Activated CD4-positive, alpha-beta memory T cell treated with anti-CD3 and anti-CD28 coated beads for 36 hours (primary cell): Measurements from ENCODE around the gene ARFGAP1. TPM values are rescaled to one million over a fixed set of nuclear protein-coding genes. Genes with fewer than 3 reads are reported as not detected.
"Not testable (repeated sequence)": the region's sequence is repeated elsewhere in the genome, so short reads cannot be mapped to it uniquely, and the experiment has no call there.

Source experiments
- CTCF ChIA-PET: fragments of 350-600 bp; sonication (Branson Sonifier 250); formaldehyde crosslinking; loops from one replicate; lab custom pipeline; 2021; ENCODE audit warnings: antibody characterized with exemption, inconsistent platforms; lab: Charles Lee
- POLR2A ChIA-PET: fragments of 350-600 bp; sonication (Branson Sonifier 250); formaldehyde crosslinking; loops from one replicate; lab custom pipeline; 2021; ENCODE audit warnings: antibody characterized with exemption; lab: Charles Lee
- DNase-seq: peaks from one replicate; pipeline ENCODE4 v3.0.0-alpha.2; 2020
- H3K27ac Mint-ChIP-seq: one replicate; pipeline ENCODE4 v1.8.0; 2021; ENCODE audit warnings: mixed read lengths
- H3K27me3 Mint-ChIP-seq: one replicate; pipeline ENCODE4 v1.8.0; 2021; ENCODE audit warnings: mixed read lengths
- H3K36me3 Mint-ChIP-seq: one replicate; pipeline ENCODE4 v1.8.0; 2021; ENCODE audit warnings: mixed read lengths
- H3K4me1 Mint-ChIP-seq: one replicate; pipeline ENCODE4 v1.8.0; 2021; ENCODE audit warnings: low read depth, mixed read lengths
- H3K4me3 Mint-ChIP-seq: one replicate; pipeline ENCODE4 v1.8.0; 2021; ENCODE audit warnings: mild to moderate bottlenecking, mixed read lengths
- H3K9me3 Mint-ChIP-seq: one replicate; pipeline ENCODE4 v1.8.0; 2021; ENCODE audit warnings: mixed read lengths
- intact Hi-C: fragments of 100-400 bp; cut with micrococcal nuclease; formaldehyde crosslinking; loops from one replicate; pipeline ENCODE4 v1.15.1; 2023
- microRNA-seq: library from miRNA; unstranded; fragments of <30 nt; microRNA quantifications from one replicate; pipeline ENCODE4 v1.2.0, GENCODE V29; 2022; ENCODE audit warnings: borderline number of aligned reads, borderline microRNAs expressed, borderline replicate concordance
- total RNA-seq, 2 experiments: library from RNA; stranded (reverse); gene quantifications; one replicate each; pipeline ENCODE4 v1.2.3, GENCODE V29; 2021

The ARFGAP1 gene
- total RNA-seq, 2 experiments from 2014 or later = 68.4 to 72.4 TPM

- CTCF ChIA-PET = no interaction called here
- intact Hi-C loops = no loop called here
- H3K4me1 Mint-ChIP-seq = peaks cover 3% of the 10 kb centered on the region
- H3K4me3 Mint-ChIP-seq = no peak overlapping the region
- no peak for DNase-seq
- POLR2A ChIA-PET = no interaction called here
- no peak overlapping the region for H3K27ac Mint-ChIP-seq
- peaks cover 15% of the 10 kb centered on the region for H3K27me3 Mint-ChIP-seq
- H3K9me3 Mint-ChIP-seq = peaks cover 9% of the 10 kb centered on the region
- H3K36me3 Mint-ChIP-seq = peaks cover 2% of the 10 kb centered on the region
Measured at GRCh38 chr20:63331741-63332400, 59.3 kb downstream of the ARFGAP1 start.

DNA sequence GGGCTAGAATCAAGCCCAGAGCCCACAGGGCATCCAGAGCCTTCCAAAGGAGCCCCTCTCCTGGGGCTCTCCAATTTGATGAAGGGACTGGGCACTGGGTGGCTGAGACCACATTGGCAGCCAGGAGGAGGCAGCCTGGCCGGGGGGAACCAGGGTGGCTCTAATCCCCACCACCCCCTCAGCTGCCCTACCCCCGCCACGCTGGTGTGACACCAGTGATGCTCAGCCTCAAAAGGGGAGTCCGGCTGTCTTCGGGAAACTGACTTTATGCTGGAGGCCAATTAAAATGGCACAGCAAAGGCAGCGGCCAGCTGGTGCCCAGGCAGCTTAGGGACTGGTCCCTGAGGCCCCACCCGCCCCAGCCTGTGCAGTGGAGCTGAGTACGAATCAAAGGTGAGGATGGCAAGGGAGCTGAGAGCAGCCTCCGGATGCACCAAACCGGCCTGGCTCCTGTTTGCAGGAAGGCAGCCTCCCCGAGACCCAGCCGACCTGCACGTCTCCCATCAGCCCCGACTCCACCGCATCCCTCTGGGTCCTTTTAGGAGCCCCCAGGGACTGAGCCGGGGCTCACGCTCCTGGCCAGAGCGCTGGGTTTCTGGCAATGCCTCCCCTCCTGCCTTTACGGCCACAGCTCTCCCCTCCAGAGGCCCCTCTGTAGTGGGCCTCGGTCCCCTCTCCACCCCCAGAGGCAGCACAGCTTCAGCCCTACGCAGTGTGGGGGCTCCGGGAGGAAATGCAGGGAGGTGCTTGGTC, 60.1 kb downstream of the ARFGAP1 start:
- DNase-seq = no peak
- H3K27ac Mint-ChIP-seq = no peak overlapping the region
- H3K9me3 Mint-ChIP-seq = peaks cover 9% of the 10 kb centered on the region
- H3K4me1 Mint-ChIP-seq = no peaks in the 10 kb centered on the region
- ChIA-PET CTCF (no interaction called here), POLR2A (no interaction called here)
- no peak overlapping the region for H3K4me3 Mint-ChIP-seq
- intact Hi-C loops = no loop called here
- peaks cover 21% of the 10 kb centered on the region for H3K27me3 Mint-ChIP-seq
- peaks cover 2% of the 10 kb centered on the region for H3K36me3 Mint-ChIP-seq

DNA sequence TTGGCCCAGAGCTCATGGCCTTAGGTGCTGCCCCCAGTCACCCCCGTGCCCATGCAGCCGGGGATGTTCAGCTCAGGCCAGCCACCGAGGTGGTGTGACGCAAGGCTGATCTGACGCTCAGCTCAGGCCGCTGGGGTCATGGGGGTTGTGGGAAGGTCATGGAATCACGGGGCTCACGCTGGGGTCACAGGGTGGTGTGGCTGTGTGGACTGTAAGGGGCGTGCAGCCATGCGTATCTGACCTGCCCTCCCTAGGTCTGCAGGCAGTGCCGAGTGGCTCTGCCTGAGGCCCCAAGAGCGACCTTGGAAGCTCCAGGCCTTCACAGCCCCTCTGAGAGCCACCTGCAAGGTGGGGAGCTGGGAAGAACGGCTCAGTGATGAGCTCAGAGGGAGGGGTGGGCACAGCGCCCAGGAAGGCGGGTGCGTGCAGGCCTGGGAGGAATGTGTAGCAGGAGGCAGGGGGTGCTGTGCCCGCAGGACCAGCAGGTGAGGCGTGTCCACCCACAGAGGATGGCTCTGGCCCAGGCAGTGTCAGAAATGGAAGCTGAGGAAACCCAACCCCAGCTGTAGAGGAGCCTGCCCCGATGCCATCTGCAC, 60.7 kb downstream of the ARFGAP1 start:
- DNase-seq = no peak
- Mint-ChIP-seq H3K27me3 (peaks cover 21% of the 10 kb centered on the region), H3K27ac (no peak overlapping the region), H3K36me3 (peaks cover 2% of the 10 kb centered on the region), H3K4me1 (no peaks in the 10 kb centered on the region), H3K4me3 (no peak overlapping the region), H3K9me3 (peaks cover 9% of the 10 kb centered on the region)
- CTCF ChIA-PET = no interaction called here
- intact Hi-C loops = no loop called here
- POLR2A ChIA-PET = no interaction called here

GRCh38 chr20:63334356-63334755, 61.7 kb downstream of the ARFGAP1 start:
- Mint-ChIP-seq H3K4me3 (no peak overlapping the region), H3K27ac (no peak overlapping the region), H3K4me1 (no peaks in the 10 kb centered on the region), H3K27me3 (peaks cover 21% of the 10 kb centered on the region), H3K36me3 (peaks cover 2% of the 10 kb centered on the region), H3K9me3 (peaks cover 10% of the 10 kb centered on the region)
- DNase-seq = no peak
- intact Hi-C loops = no loop called here
- ChIA-PET CTCF (no interaction called here), POLR2A (no interaction called here)

DNA sequence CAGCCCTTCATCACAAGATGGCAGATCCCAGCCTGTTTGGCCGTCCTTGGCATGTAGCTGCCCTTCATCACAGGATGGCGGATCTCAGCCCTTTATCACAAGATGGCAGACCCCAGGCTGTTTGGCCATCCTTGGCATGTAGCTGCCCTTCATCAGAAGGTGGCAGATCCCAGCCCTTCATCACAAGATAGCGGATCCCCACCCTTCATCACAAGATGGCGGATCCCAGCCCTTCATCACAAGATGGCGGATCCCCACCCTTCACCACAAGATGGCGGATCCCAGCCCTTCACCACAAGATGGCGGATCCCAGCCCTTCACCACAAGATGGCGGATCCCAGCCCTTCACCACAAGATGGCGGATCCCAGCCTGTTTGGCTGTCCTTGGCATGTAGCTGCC, 62.4 kb downstream of the ARFGAP1 start:
- H3K27ac Mint-ChIP-seq, CTCF ChIA-PET, POLR2A ChIA-PET, H3K36me3 Mint-ChIP-seq, intact Hi-C loops, H3K4me3 Mint-ChIP-seq, H3K4me1 Mint-ChIP-seq, DNase-seq: not testable (repeated sequence)
- Mint-ChIP-seq H3K27me3 (peaks cover 21% of the 10 kb centered on the region), H3K9me3 (peaks cover 13% of the 10 kb centered on the region)

- H3K36me3 Mint-ChIP-seq = peaks cover 2% of the 10 kb centered on the region
- peaks cover 21% of the 10 kb centered on the region for H3K27me3 Mint-ChIP-seq
- intact Hi-C loops = no loop called here
- H3K4me1 Mint-ChIP-seq = no peaks in the 10 kb centered on the region
- H3K9me3 Mint-ChIP-seq = peaks cover 13% of the 10 kb centered on the region
- ChIA-PET CTCF (no interaction called here), POLR2A (no interaction called here)
- DNase-seq = no peak
- H3K27ac Mint-ChIP-seq = no peak overlapping the region
- no peak overlapping the region for H3K4me3 Mint-ChIP-seq
Measured at GRCh38 chr20:63335711-63336110, 63.1 kb downstream of the ARFGAP1 start.

- POLR2A ChIA-PET = no interaction called here
Measured at GRCh38 chr20:63336232-63336752, 63.7 kb downstream of the ARFGAP1 start.

GRCh38 chr20:63337786-63338420, 65.3 kb downstream of the ARFGAP1 start:
- no peak overlapping the region for H3K27ac Mint-ChIP-seq
- POLR2A ChIA-PET = no interaction called here
- peaks cover 28% of the 10 kb centered on the region for H3K27me3 Mint-ChIP-seq
- no peak overlapping the region for H3K4me3 Mint-ChIP-seq
- no peak for DNase-seq
- H3K4me1 Mint-ChIP-seq = no peaks in the 10 kb centered on the region
- CTCF ChIA-PET = no interaction called here
- intact Hi-C loops = no loop called here
- H3K36me3 Mint-ChIP-seq = no peaks in the 10 kb centered on the region
- H3K9me3 Mint-ChIP-seq = peaks cover 3% of the 10 kb centered on the region

More at GRCh38 chr20:63336232-63336752, 63.7 kb downstream of the ARFGAP1 start:
- CTCF ChIA-PET = no interaction called here
- no peak overlapping the region for H3K4me3 Mint-ChIP-seq
- H3K27me3 Mint-ChIP-seq = peaks cover 21% of the 10 kb centered on the region
- intact Hi-C loops = no loop called here
- DNase-seq = no peak
- H3K4me1 Mint-ChIP-seq = no peaks in the 10 kb centered on the region
- no peak overlapping the region for H3K27ac Mint-ChIP-seq
- H3K9me3 Mint-ChIP-seq = peaks cover 13% of the 10 kb centered on the region
- peaks cover 2% of the 10 kb centered on the region for H3K36me3 Mint-ChIP-seq

Small RNA genes lying within 50 kb of the gene (microRNA-seq; reads per million reads assigned to microRNA genes)
- gene MIR3196 (not detected), gene MIR4326 (not detected)

Other genes with a start within 250 kb of the ARFGAP1 start
- gene YTHDF1, start 56.7 kb upstream of the ARFGAP1 start, total RNA-seq = 10 to 100 TPM; 32.8 to 32.9 TPM
- not detected for gene BIRC7, start 36.9 kb upstream of the ARFGAP1 start, total RNA-seq
- not detected for gene NKAIN4, start 18.4 kb upstream of the ARFGAP1 start, total RNA-seq
- not detected for gene COL20A1, start 20.4 kb downstream of the ARFGAP1 start, total RNA-seq
- gene CHRNA4, start 88.5 kb downstream of the ARFGAP1 start, total RNA-seq = not detected
- gene KCNQ2, start 199.8 kb downstream of the ARFGAP1 start, total RNA-seq = not detected
- gene EEF1A2, start 226.3 kb downstream of the ARFGAP1 start, total RNA-seq = 1 to 10 TPM; 1.1 to 1.7 TPM
- gene PPDPF, start 248.0 kb downstream of the ARFGAP1 start, total RNA-seq = 100 to 1,000 TPM; 191 to 201 TPM